ENCODE measurements around the gene SAMD3. TPM values are rescaled to one million over a fixed set of nuclear protein-coding genes. Genes with fewer than 3 reads are reported as not detected.

SAMD3 gene
- total RNA-seq, 1 experiment from 2014 or later = 0.39 TPM

DNA sequence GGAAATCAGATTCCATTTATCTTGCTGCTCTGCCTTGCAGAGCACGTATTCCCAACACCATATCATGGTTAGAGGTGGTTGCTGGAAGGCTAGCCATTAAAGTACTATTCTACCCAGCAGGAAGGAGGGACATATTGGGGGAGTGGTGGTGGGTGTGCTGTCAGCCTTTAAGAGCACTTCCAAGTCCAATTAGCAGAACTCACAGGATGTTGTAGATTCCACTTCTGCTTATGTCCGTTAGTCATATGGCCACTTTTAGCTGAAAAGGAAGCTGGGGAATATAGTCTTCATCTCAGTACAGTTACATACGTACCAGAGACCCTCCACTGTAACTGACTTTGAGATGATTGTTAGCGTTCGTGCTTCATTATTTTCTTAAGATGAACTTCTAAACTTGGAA is 94.4 kb downstream of the SAMD3 start:
- Histone ChIP-seq H4K5ac (ENCODE audit: insufficient read length, low read depth, low read length) (no peak overlapping the region), H3T11ph (ENCODE audit: low read length) (no peak overlapping the region), H3K27me3 (ENCODE audit: insufficient read depth, low read length) (no peaks in the 10 kb centered on the region), H3K23ac (ENCODE audit: insufficient read length, low read depth, low read length) (no peak overlapping the region), H3K4me2 (ENCODE audit: insufficient read depth, insufficient read length, low read length) (no peak overlapping the region), H3K9me3 (ENCODE audit: control insufficient read depth, low read depth, low read length) (no peaks in the 10 kb centered on the region), H3K79me2 (ENCODE audit: insufficient read depth, low read length) (no peaks in the 10 kb centered on the region), H3K18ac (ENCODE audit: insufficient read length, low read depth, low read length) (no peak overlapping the region), H4K91ac (ENCODE audit: insufficient read length, low read depth, low read length) (no peak overlapping the region), H4K20me1 (ENCODE audit: control insufficient read depth, insufficient read depth, insufficient read length) (no peaks in the 10 kb centered on the region), H2BK12ac (ENCODE audit: insufficient read length, low read depth, low read length) (no peak overlapping the region), H3K27ac (ENCODE audit: insufficient read length, low read depth, low read length) (no peak overlapping the region), H2BK20ac (ENCODE audit: low read depth, low read length, poor library complexity, severe bottlenecking) (no peak overlapping the region), H2BK15ac (ENCODE audit: low read depth, low read length) (no peak overlapping the region), H3K4ac (ENCODE audit: low read depth, low read length) (no peak overlapping the region), H3K4me1 (ENCODE audit: insufficient read depth, low read length) (no peaks in the 10 kb centered on the region), H4K8ac (replicated peaks; ENCODE audit: insufficient read length, low read depth, low read length) (no peak overlapping the region), H2AK5ac (ENCODE audit: insufficient read length, low read length) (no peak overlapping the region), H3K14ac (ENCODE audit: insufficient read depth, low read length) (no peak overlapping the region), H3K79me1 (ENCODE audit: insufficient read depth, low read depth, low read length, poor library complexity, severe bottlenecking) (no peaks in the 10 kb centered on the region), H2BK5ac (ENCODE audit: insufficient read length, low read length) (no peak overlapping the region), H3K56ac (ENCODE audit: insufficient read length, low read depth, low read length) (no peak overlapping the region), H2AFZ (ENCODE audit: low read length) (no peak overlapping the region), H3K23me2 (ENCODE audit: insufficient read length, low read depth, low read length, poor library complexity, severe bottlenecking) (no peaks in the 10 kb centered on the region), H3K9ac (ENCODE audit: extremely low read depth, insufficient read length, low read length) (no peak overlapping the region), H2BK120ac (ENCODE audit: low read depth, low read length, poor library complexity, severe bottlenecking) (no peak overlapping the region)
- TF ChIP-seq, protein P1, sequence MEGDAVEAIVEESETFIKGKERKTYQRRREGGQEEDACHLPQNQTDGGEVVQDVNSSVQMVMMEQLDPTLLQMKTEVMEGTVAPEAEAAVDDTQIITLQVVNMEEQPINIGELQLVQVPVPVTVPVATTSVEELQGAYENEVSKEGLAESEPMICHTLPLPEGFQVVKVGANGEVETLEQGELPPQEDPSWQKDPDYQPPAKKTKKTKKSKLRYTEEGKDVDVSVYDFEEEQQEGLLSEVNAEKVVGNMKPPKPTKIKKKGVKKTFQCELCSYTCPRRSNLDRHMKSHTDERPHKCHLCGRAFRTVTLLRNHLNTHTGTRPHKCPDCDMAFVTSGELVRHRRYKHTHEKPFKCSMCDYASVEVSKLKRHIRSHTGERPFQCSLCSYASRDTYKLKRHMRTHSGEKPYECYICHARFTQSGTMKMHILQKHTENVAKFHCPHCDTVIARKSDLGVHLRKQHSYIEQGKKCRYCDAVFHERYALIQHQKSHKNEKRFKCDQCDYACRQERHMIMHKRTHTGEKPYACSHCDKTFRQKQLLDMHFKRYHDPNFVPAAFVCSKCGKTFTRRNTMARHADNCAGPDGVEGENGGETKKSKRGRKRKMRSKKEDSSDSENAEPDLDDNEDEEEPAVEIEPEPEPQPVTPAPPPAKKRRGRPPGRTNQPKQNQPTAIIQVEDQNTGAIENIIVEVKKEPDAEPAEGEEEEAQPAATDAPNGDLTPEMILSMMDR (conservative IDR thresholded peaks at IDR 0.05) = no peak
- H3K27ac Mint-ChIP-seq = no peak overlapping the region
- no peaks in the 10 kb centered on the region for H3K27me3 Mint-ChIP-seq (ENCODE audit: low read depth)
- no peaks in the 10 kb centered on the region for H3K9me3 Mint-ChIP-seq
- peaks cover 0 to 3% (median 0%) of the 10 kb centered on the region in 3 experiments; a peak in 2 of 7 replicates for H3K36me3 Mint-ChIP-seq (ENCODE audit: insufficient read depth in 1 of 3, low read depth in 3 of 3)
- no peak overlapping the region for H3K4me3 Mint-ChIP-seq
- no CpG with 5 or more reads among the region's 5 CpGs for WGBS (ENCODE audit: extremely low coverage, insufficient read length, low lambda C conversion rate)
- H3K4me1 Mint-ChIP-seq = peaks cover 13 to 17% of the 10 kb centered on the region in 2 experiments
- DNase-seq = no peak
